ENCODE data around the gene NCBP2L.

NCBP2L gene

DNA sequence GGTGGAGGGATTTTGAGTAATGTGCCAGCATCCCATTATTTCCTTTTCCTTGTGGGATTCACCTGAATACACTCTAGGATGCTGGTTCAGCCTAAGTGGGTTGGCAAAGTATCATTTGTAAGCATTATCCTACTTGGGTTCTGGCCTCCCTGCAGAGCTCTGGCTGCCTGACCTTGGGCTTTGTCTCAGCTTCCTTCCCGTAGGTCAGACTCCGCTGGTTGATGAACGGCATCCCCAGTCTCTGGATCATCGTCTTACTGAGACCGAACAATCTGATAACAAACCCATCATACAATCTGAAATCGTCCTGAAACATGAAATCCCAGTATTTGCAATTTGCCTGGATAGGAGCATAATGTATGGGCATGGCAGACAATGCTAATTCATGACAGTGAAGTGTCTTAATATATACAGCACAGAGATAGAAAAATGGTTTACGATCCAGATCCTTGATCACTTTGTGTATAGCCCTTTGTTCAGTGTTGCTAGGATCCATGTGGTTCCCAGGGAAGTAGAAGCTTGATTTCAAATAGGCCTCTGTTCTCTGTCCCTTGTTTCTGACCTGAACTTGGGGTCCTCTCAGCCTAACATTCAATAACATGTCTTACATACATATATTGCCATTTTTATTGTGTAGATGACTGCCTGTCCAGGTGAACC lies 53.7 kb downstream of the NCBP2L start:
- Histone ChIP-seq H3K36me3 (ENCODE audit: low read length) (no peaks in the 10 kb centered on the region), H3K27ac (ENCODE audit: low read depth, low read length) (no peak overlapping the region), H3K27me3 (ENCODE audit: low read length) (no peaks in the 10 kb centered on the region), H4K20me1 (ENCODE audit: low read depth, low read length) (no peaks in the 10 kb centered on the region), H3K9ac (ENCODE audit: low read length) (no peak overlapping the region), H3K9me3 (ENCODE audit: insufficient read depth, low read length) (no peaks in the 10 kb centered on the region), H3F3A (ENCODE audit: insufficient read depth) (no peaks in the 10 kb centered on the region), H3K79me2 (ENCODE audit: insufficient read depth, low read length) (no peaks in the 10 kb centered on the region), H2AFZ (ENCODE audit: low read depth, low read length, severe bottlenecking) (no peak overlapping the region), H3K4me2 (ENCODE audit: low read depth, low read length, poor library complexity, severe bottlenecking) (no peak overlapping the region), H3K9me2 (replicated peaks; ENCODE audit: insufficient read depth, low read length) (no peaks in the 10 kb centered on the region), H3K4me3 (ENCODE audit: insufficient read depth, low read length, poor library complexity, severe bottlenecking) (no peak overlapping the region)
- TF ChIP-seq, protein P1, sequence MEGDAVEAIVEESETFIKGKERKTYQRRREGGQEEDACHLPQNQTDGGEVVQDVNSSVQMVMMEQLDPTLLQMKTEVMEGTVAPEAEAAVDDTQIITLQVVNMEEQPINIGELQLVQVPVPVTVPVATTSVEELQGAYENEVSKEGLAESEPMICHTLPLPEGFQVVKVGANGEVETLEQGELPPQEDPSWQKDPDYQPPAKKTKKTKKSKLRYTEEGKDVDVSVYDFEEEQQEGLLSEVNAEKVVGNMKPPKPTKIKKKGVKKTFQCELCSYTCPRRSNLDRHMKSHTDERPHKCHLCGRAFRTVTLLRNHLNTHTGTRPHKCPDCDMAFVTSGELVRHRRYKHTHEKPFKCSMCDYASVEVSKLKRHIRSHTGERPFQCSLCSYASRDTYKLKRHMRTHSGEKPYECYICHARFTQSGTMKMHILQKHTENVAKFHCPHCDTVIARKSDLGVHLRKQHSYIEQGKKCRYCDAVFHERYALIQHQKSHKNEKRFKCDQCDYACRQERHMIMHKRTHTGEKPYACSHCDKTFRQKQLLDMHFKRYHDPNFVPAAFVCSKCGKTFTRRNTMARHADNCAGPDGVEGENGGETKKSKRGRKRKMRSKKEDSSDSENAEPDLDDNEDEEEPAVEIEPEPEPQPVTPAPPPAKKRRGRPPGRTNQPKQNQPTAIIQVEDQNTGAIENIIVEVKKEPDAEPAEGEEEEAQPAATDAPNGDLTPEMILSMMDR (IDR thresholded peaks at IDR 0.05; ENCODE audit: insufficient read depth, low read length, poor library complexity, severe bottlenecking) = no peak
- no peak for TF ChIP-seq EZH2phosphoT487 (conservative IDR thresholded peaks at IDR 0.05; ENCODE audit: low read length)

DNA sequence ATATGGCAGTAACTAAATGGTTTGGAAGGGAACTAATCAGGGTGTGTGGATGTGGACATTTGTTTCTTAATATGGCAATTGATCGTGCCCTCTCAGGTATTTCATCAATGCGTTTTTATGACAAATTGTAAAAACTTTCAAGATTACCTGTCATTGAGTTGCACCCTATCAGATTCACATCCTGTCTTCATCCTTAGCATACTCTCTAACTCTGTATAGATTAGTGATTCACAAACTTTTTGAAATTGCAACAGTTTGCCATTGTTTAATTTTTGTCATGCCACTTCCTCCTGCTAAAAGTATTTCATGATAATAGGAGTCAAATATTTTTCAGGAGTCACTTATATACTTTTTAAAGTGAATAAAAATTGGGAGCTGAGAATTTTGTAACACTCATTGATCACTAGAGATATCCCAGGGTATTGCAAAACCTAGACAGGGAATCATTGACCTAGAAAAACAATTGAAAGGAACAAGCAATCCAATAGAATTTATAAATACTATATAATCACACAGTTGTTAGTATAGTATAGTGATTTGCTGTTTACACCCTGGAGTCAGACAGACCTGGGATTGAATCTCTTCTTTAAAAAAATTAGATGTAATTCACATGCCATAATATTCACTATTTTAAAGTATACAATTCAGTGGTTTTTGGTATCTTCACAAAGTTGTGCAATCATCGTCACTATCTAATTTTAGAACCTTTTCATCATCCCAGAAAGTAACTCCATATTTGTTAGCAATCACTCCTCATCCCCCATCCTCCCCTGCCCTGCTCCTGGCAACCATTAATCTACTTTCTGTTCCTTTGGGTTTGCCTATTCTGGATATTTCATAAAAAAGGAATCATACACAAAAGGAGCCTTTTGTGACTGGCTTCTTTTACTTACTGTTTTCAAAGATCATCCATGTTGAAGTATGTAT lies 57.0 kb downstream of the NCBP2L start:
- H4K20me1 ChIP-seq (ENCODE audit: low read depth, low read length) = no peaks in the 10 kb centered on the region
- H3K27ac ChIP-seq (ENCODE audit: low read depth, low read length) = no peak overlapping the region
- H3K4me3 ChIP-seq (ENCODE audit: insufficient read depth, low read length, poor library complexity, severe bottlenecking) = no peak overlapping the region
- no peaks in the 10 kb centered on the region for H3K27me3 ChIP-seq (ENCODE audit: low read length)
- no peak for TF ChIP-seq EZH2phosphoT487 (conservative IDR thresholded peaks at IDR 0.05; ENCODE audit: low read length)
- TF ChIP-seq, protein P1 (IDR thresholded peaks at IDR 0.05; ENCODE audit: insufficient read depth, low read length, poor library complexity, severe bottlenecking) = no peak
- H3K9me3 ChIP-seq (ENCODE audit: insufficient read depth, low read length) = no peaks in the 10 kb centered on the region
- no peak overlapping the region for H3K9ac ChIP-seq (ENCODE audit: low read length)
- H3K4me2 ChIP-seq (ENCODE audit: low read depth, low read length, poor library complexity, severe bottlenecking) = no peak overlapping the region
- no peak overlapping the region for H2AFZ ChIP-seq (ENCODE audit: low read depth, low read length, severe bottlenecking)
- H3F3A ChIP-seq (ENCODE audit: insufficient read depth) = no peaks in the 10 kb centered on the region
- H3K9me2 ChIP-seq (replicated peaks; ENCODE audit: insufficient read depth, low read length) = no peaks in the 10 kb centered on the region
- no peaks in the 10 kb centered on the region for H3K36me3 ChIP-seq (ENCODE audit: low read length)
- H3K79me2 ChIP-seq (ENCODE audit: insufficient read depth, low read length) = no peaks in the 10 kb centered on the region

- Histone ChIP-seq H3F3A (ENCODE audit: insufficient read depth) (no peaks in the 10 kb centered on the region), H3K4me3 (ENCODE audit: insufficient read depth, low read length, poor library complexity, severe bottlenecking) (no peak overlapping the region), H3K4me2 (ENCODE audit: low read depth, low read length, poor library complexity, severe bottlenecking) (no peak overlapping the region), H3K36me3 (ENCODE audit: low read length) (no peaks in the 10 kb centered on the region), H3K27me3 (ENCODE audit: low read length) (no peaks in the 10 kb centered on the region), H3K9me2 (replicated peaks; ENCODE audit: insufficient read depth, low read length) (no peaks in the 10 kb centered on the region), H3K27ac (ENCODE audit: low read depth, low read length) (no peak overlapping the region), H4K20me1 (ENCODE audit: low read depth, low read length) (no peaks in the 10 kb centered on the region), H3K9me3 (ENCODE audit: insufficient read depth, low read length) (no peaks in the 10 kb centered on the region), H2AFZ (ENCODE audit: low read depth, low read length, severe bottlenecking) (no peak overlapping the region), H3K79me2 (ENCODE audit: insufficient read depth, low read length) (no peaks in the 10 kb centered on the region), H3K9ac (ENCODE audit: low read length) (no peak overlapping the region)
- no peak for TF ChIP-seq EZH2phosphoT487 (conservative IDR thresholded peaks at IDR 0.05; ENCODE audit: low read length)
- TF ChIP-seq, protein P1 (IDR thresholded peaks at IDR 0.05; ENCODE audit: insufficient read depth, low read length, poor library complexity, severe bottlenecking) = no peak
Measured at GRCh38 chrX:107836958-107837357, 59.4 kb downstream of the NCBP2L start.
